ENCODE results near the gene PRND. TPM values are rescaled to one million over a fixed set of nuclear protein-coding genes. Genes with fewer than 3 reads are reported as not detected.

The PRND gene
- total RNA-seq, 4 donors from 2014 or later, result 1.0 to 14.9 (median 1.8) TPM; not detected in 1

DNA sequence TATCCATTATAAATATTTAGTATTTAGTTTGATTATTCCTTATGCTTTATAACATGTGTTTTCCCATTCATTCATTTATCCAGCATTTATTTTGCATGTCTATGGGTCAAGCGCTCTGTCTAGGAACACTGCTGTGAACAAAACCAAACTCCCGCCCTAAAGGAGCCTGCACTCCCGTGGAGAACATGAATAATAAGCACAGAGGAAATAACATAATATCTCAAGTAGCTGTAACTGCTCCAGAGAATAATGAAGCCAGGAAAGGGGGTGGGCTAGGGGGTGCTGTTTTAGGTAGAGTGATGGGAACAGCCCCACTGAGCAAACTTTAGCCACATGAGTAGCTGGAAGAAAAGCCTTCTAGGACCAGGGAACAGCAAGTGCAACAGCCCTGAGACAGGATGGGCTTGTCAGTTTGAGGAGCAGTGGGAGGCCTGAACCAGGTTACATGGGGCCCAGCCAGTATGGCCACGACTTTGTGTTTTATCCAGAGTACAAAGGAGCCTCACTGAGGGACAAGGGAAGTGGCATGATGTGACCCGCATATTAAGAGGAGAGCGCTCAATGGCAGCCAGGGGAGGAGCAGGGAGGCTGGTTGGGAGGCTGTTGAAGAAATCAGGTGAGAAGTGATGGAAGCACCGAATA is 24.4 kb upstream of the PRND start:
- Histone ChIP-seq H3K4me3 (no peak overlapping the region), H3K4me1 (no peaks in the 10 kb centered on the region), H3K27me3 (no peaks in the 10 kb centered on the region), H3K27ac (no peak overlapping the region), H3K36me3 (no peaks in the 10 kb centered on the region), H3K9me3 (no peaks in the 10 kb centered on the region)
- no peak for TF ChIP-seq POLR2A (IDR thresholded peaks at IDR 0.05)
- TF ChIP-seq, protein P1, sequence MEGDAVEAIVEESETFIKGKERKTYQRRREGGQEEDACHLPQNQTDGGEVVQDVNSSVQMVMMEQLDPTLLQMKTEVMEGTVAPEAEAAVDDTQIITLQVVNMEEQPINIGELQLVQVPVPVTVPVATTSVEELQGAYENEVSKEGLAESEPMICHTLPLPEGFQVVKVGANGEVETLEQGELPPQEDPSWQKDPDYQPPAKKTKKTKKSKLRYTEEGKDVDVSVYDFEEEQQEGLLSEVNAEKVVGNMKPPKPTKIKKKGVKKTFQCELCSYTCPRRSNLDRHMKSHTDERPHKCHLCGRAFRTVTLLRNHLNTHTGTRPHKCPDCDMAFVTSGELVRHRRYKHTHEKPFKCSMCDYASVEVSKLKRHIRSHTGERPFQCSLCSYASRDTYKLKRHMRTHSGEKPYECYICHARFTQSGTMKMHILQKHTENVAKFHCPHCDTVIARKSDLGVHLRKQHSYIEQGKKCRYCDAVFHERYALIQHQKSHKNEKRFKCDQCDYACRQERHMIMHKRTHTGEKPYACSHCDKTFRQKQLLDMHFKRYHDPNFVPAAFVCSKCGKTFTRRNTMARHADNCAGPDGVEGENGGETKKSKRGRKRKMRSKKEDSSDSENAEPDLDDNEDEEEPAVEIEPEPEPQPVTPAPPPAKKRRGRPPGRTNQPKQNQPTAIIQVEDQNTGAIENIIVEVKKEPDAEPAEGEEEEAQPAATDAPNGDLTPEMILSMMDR (IDR thresholded peaks at IDR 0.05), result no peak
- intact Hi-C loops (cut with DNase I; ENCODE audit: low total_unique reads), result no loop called here
- DNase-seq, result no peak

DNA sequence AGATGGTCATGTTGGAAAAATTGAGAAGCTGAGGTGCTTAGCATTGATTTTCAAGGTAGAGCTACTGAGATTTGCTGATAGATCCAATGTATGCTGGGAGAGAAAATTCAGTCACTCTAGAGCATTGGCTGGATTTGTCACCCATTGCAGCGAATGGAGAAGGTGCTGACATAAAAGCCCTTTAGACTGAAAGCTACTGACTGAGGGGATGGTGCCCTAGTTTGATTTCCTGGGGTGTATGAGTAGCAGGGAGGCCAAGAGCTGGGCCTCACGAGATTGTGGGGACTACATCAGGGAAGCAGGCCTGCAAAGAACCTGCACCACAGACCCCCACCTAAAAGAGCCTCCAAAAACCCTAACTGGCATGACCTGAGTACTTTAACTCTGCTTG is 23.9 kb upstream of the PRND start:
- no peaks in the 10 kb centered on the region for H3K4me1 ChIP-seq
- H3K9me3 ChIP-seq, result no peaks in the 10 kb centered on the region
- no peak for TF ChIP-seq POLR2A (IDR thresholded peaks at IDR 0.05)
- TF ChIP-seq, protein P1 (IDR thresholded peaks at IDR 0.05), result no peak
- DNase-seq, result no peak
- intact Hi-C loops (cut with DNase I; ENCODE audit: low total_unique reads), result no loop called here
- no peaks in the 10 kb centered on the region for H3K36me3 ChIP-seq
- H3K4me3 ChIP-seq, result no peak overlapping the region
- no peaks in the 10 kb centered on the region for H3K27me3 ChIP-seq
- no peak overlapping the region for H3K27ac ChIP-seq

DNA sequence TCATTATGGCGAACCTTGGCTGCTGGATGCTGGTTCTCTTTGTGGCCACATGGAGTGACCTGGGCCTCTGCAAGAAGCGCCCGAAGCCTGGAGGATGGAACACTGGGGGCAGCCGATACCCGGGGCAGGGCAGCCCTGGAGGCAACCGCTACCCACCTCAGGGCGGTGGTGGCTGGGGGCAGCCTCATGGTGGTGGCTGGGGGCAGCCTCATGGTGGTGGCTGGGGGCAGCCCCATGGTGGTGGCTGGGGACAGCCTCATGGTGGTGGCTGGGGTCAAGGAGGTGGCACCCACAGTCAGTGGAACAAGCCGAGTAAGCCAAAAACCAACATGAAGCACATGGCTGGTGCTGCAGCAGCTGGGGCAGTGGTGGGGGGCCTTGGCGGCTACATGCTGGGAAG is 22.5 kb upstream of the PRND start:
- intact Hi-C loops (cut with DNase I; ENCODE audit: low total_unique reads), result no loop called here
- no peak for DNase-seq
- Histone ChIP-seq H3K9me3 (no peaks in the 10 kb centered on the region), H3K36me3 (no peaks in the 10 kb centered on the region), H3K27me3 (no peaks in the 10 kb centered on the region), H3K4me3 (no peak overlapping the region), H3K4me1 (no peaks in the 10 kb centered on the region), H3K27ac (no peak overlapping the region)
- no peak for TF ChIP-seq POLR2A (IDR thresholded peaks at IDR 0.05)
- TF ChIP-seq, protein P1 (IDR thresholded peaks at IDR 0.05), result no peak

DNA sequence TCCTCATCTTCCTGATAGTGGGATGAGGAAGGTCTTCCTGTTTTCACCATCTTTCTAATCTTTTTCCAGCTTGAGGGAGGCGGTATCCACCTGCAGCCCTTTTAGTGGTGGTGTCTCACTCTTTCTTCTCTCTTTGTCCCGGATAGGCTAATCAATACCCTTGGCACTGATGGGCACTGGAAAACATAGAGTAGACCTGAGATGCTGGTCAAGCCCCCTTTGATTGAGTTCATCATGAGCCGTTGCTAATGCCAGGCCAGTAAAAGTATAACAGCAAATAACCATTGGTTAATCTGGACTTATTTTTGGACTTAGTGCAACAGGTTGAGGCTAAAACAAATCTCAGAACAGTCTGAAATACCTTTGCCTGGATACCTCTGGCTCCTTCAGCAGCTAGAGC is 21.8 kb upstream of the PRND start:
- Histone ChIP-seq H3K4me1 (no peaks in the 10 kb centered on the region), H3K9me3 (no peaks in the 10 kb centered on the region), H3K36me3 (no peaks in the 10 kb centered on the region), H3K27me3 (no peaks in the 10 kb centered on the region), H3K4me3 (no peak overlapping the region), H3K27ac (no peak overlapping the region)
- intact Hi-C loops (cut with DNase I; ENCODE audit: low total_unique reads), result no loop called here
- no peak for DNase-seq
- TF ChIP-seq, protein P1 (IDR thresholded peaks at IDR 0.05), result no peak
- TF ChIP-seq POLR2A (IDR thresholded peaks at IDR 0.05), result no peak

DNA sequence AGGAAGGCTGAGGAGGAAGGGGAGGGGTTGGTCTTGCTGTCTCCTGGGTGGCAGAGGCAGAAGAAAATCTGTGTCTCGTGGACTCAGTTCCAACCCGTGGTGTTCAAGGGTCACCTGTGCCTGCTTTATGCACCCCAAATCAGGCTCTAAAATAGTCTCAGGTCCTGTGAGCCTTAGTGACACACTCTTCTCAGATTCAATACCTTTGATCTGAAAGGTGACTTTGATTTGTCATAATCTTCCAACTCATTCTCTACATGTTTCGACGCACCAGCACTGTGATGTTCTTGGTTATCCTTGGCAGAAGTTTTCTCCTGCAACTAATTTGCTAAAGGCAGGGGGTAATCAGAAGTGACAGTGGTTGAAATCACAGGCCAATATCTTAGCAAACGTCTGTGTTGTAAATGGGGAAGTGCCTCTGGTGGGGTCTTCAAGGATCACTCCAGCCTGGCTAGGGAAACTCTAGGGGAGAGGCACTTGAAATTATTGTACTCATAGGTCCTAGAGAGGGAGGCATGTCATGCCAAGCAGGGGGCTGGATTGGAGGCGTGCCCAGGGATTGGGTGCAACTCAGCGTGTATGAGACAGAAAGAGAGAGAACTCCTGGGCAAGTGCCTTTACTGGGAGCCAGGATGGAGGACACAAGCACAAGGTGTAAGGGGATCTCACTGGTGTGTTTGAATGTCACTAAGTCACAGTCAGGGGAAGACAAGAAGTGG is 19.0 kb upstream of the PRND start:
- H3K27ac ChIP-seq, result no peak overlapping the region

More for the DNA sequence above, 19.0 kb upstream of the PRND start:
- no peaks in the 10 kb centered on the region for H3K27me3 ChIP-seq
- intact Hi-C loops (cut with DNase I; ENCODE audit: low total_unique reads), result no loop called here
- no peak overlapping the region for H3K4me3 ChIP-seq
- no peak for DNase-seq
- no peaks in the 10 kb centered on the region for H3K9me3 ChIP-seq
- no peaks in the 10 kb centered on the region for H3K36me3 ChIP-seq
- TF ChIP-seq, protein P1 (IDR thresholded peaks at IDR 0.05), result no peak
- no peak for TF ChIP-seq POLR2A (IDR thresholded peaks at IDR 0.05)
- no peaks in the 10 kb centered on the region for H3K4me1 ChIP-seq
